CD4-positive, alpha-beta T cell treated with Interleukin-1 beta for 1 hour (primary cell): Measurements from ENCODE around the gene WHRN.

ENCODE experiments used
- DNase-seq, 2 donors: peaks; one replicate each; pipeline ENCODE4 v3.0.0-alpha.2; 2020 to 2022

The WHRN gene

GRCh38 chr9:114513055-114513958 lies 8.0 kb upstream of the WHRN start:
- no peak for DNase-seq

DNA sequence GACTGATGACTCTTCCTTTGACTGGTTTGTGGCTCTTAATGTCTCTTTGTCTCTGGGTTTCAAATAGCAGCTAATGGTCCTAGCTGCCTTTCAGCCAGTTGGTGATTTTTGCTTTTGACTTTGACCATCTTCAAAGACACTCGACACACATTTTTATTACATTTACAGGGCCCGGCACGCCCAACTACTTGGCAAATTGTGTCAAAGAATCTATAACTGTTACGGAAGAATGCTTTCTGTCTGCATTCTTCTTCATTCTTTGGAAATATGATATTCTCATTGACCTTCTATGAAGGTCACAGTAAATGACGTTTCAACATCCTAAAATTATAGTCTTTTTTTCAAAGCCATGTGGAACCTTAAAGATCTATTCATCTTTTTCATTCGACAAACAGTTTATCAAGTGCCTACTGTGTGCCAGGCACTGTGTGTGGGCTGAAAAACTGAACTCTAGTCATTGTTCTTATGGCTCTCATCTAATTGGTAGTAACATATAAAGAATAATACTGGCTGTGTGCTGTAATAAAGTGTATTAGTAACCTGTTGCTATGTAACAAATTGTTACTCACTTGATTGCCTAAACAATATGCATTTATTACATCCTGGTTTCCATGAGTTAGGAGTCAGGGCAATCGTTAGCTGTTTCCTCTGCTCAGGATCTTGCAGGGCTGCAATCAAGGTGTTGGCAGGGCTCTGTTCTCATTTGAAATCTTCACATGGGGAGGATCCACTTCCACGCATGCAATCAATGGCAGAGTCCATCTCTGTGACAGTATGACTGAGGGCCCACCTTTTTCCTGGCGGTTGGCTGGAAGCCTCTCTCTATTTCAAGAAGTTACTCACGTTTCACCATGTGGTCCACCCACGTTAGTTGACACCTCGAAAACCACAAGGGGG lies 7.0 kb upstream of the WHRN start:
- no peak for DNase-seq

DNA sequence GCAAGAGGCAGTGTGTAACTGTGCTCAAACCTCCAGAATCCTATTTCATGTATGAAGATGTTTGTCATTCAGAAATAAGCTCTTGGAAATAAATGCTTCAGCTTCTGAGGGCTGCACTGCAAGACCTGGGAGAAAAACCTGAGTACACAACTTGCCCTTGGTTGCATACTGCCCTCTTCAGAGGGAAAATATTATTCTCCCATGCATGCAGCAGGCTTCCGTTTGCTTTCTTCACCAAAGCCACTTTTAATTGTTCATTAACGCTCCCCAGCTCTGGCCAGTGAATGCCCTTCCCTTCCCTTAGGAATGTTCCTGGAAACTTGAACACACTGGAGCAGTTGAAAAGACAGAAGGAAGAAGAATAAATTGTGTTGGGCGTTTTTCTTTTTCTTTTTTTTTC lies 2.5 kb upstream of the WHRN start:
- peak; percentile 32 to 57 for DNase-seq

- no peak for DNase-seq
Measured at GRCh38 chr9:114506082-114506390, 763 bp upstream of the WHRN start.

DNA sequence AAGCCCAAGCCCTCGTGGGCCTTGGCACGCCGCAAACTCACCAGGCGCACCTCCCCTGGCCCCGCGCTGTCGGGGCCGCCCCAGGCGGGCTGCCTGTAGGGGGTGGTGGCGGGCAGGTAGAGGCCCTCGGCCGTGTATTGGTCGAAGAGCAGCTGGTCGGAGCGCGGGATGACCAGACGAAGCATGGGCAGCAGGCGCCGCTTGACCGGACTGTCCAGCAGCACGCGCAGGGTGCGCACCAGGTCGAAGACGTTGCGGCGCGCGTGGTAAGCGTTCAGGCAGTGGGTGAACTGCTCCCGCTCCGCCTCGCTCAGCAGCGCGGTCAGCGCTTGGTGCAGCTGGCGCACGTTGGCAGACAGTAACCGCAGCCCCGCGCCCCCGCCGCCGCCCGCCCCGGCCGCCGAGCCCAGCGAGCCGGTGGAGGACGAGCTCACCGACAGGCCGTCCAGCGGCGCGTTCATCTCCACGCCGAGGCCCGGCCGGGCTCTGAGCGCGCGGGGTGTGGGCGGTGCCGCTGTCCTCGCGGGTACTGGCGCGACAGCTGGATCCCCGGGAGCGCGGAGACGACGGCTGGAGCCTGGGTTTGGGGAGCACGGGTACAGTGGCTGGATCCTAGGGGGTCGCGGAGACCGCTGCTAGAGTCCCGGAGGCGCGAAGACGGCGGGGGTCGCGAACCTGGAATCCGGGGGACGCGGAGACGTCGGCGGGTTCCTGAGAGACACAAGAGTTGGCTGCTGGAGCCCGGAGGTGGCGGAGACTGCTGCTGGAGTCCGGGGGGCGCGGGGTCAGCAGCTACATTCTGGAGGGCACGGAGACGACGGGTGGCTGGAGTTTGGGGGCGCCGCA lies 709 bp downstream of the WHRN start:
- peak; percentile 48 to 51 for DNase-seq

DNA sequence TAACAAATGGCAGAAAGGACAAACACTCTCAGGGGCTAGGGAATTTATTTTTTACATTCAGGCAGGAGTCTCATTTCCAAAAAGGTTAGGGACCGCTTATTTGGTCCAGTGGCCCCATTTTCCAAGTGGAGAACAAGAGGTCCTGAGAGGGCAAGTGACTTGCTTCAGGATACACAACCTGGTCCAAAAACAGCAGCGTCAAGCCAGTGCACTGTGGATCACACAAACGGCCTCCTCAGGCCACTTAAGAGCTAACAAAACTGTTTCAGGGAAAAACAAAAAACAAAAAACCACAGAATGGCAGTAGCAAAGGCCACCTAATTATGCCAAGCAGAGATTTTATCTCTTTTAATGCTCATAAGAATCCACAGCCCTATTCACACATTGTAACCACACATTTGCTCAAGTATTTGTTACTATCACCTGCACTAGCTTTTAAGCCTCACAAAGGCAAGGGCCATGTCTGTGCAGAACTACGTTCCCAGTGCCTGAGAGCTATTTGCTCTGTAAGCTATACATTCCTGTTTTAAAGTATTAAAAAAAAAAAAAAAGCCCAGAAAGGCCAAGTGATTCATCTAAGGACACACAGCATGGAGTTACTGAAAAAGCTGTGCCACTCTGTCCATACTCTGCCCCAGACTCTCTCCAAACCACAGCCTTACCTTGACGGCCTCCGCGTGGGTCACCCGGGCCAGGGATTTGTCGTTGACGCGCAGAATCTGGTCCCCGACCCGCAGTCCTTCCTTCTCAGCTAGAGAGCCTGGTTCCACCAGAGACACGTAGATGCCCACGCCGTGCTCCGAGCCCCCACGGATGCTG lies 1.5 kb downstream of the WHRN start:
- peak in 1 of 2 donors; percentile 34 for DNase-seq

GRCh38 chr9:114503009-114503408 lies 2.3 kb downstream of the WHRN start:
- no peak for DNase-seq

DNA sequence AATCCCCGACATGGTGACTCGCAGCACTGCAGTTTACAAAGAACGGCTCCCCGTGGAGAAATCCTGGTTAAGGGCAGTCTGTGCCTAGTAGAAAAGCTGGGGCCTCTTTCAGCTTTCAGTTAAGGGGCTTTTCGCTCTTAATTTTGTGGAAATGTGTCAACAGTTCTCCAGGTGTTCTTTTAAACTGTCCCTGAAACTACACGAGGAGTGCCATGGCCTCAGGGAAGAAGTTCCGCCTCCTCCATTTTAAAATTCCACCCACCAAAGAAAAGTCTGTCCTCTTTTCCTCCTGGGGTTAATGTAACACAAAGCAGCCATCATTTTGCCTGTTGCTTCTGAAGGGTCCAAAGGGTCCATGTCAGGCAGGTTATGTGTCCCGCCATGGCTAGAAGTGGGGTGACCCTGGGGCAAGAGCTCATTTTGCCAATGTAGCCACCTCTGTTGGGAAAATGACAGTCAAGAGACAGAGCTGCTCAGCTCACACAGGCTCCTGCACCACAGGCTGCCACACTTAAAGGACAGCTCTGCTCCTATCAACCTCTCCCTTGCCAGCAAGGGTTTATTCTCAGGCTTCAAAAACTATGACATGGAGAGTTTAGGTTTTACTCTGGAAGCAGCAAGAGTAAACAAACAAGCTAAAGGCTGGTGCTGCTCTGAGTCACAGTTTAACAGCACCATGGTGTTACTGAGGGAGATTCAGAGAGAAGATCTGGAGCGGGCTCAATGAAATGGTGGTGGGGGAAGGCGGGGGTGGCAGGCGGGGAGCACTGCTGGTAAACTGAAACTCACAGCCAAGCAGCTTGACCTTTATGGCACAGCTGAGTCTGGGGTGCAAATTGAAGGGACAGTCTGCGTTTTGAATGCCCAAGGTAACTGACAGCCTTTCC lies 3.2 kb downstream of the WHRN start:
- no peak for DNase-seq

DNA sequence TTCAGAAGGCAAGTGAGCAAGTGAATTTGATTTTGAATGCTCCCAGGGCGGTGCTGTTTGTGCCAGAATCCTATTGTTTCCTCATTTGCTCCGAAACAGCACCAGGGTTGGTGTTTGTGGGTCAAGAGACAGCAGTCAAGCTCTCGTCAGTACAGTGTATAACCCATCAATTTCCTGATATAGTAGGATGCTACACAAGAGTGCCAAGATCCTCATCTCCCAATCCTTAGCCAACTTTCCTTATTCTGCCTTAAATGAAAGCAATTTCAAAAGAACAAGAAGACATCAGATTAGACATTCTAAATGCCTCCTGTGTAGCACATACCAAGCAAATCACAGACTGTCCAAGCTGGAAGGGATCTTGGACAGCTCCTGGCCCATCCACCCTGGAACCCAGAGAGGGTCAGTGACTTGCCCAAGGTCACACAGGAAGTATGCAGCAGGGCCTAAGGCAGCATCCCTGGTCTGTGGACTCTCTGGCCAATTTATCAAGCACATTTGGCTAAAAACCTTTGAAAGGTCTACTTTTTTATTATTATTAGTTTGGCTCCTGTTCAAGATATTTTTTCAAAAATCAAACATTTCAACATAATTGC lies 4.5 kb downstream of the WHRN start:
- DNase-seq = no peak

DNA sequence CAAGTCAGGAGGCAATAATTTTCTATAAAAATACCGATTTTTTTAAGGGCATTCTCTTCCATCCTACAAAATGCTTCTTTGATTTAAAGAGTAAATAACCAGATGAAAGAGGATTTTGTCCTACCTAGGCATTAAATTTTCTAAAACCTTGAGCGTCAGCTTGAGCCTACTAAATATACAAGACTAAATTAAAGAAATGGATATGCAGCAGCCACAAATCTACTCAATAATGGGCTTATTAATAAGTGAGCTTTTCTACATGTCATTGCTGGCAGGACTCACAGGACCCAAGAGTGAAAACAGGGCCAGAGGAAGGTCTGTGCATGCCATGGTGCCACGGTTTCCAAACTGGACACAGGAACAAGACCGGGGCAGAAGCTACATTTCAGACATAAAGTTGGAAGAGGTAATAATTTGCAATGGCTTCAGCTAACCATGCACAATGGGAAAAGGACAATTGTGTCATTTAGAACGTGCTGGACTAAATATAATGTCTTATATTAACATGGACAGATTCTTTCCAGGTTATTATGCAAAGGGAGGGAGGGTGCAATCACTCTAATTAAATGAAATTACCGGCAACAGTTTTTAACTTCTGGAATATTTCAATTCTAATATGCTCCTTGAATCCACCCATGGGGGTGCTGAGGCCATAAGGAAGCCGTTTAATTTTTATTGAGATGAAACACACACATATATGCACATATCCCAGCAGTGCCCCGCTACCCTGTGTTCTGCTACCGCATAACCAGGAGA lies 5.2 kb downstream of the WHRN start:
- no peak for DNase-seq

GRCh38 chr9:114499528-114499927 lies 5.7 kb downstream of the WHRN start:
- no peak for DNase-seq

- DNase-seq = no peak
Measured at GRCh38 chr9:114497727-114498382, 7.4 kb downstream of the WHRN start.

DNA sequence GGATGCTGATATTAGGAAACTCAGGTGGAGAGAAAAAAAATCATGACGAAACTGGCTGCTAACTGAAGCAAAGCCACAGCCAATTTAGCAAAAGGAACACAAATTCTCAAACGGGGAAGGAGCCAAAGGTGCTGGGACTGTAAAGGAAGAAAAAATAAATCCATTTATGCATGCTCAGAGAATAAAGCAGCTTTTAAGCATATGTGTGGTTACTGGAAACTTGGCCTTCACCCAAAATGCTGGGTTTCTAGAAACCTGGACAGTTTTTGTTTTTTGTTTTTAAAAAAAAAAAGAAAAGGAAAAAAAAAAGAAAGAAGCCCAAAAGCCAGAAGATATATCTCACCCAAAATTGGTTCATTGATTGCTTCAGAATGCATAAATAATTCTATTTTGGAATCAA lies 8.0 kb downstream of the WHRN start:
- DNase-seq = no peak

- DNase-seq = no peak
Measured at GRCh38 chr9:114496011-114496410, 9.3 kb downstream of the WHRN start.

DNA sequence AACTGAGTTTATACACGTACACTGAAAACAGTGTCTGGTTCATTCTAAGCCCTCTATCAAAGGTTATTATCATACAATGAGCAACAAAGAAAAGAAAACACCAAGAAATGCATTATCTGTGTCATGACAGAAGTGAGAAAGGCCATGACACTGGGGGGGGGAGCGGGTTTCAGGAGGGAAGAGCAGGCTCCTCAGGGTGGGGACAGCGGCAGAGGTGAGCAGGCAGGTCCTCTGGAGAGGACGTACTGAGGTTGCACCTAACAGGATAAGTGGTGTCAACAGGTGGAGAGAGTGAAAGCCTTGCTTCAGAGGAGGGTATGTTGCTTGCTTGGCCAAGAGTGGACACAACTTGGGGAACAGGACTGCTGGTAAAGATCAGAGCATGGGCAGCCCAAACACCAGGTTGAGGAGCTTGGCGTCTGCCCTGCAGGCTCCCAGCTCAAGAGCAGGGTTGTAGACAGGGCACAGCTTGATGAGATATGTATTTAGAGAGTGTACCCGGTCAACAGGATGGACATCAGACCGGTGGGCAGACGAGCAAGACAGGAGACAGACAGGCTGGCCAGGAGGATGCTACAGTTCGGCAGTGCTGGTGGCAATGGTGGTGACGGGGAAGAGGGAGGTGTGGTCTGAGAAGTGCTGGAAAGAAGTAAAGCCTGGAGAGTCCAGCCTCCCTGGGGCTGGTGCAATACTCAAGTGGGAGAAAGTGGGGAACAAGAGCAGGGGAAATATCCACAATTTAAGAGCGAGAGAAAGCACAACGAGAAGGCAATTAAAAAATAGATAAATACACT lies 10.3 kb downstream of the WHRN start:
- DNase-seq = no peak

DNA sequence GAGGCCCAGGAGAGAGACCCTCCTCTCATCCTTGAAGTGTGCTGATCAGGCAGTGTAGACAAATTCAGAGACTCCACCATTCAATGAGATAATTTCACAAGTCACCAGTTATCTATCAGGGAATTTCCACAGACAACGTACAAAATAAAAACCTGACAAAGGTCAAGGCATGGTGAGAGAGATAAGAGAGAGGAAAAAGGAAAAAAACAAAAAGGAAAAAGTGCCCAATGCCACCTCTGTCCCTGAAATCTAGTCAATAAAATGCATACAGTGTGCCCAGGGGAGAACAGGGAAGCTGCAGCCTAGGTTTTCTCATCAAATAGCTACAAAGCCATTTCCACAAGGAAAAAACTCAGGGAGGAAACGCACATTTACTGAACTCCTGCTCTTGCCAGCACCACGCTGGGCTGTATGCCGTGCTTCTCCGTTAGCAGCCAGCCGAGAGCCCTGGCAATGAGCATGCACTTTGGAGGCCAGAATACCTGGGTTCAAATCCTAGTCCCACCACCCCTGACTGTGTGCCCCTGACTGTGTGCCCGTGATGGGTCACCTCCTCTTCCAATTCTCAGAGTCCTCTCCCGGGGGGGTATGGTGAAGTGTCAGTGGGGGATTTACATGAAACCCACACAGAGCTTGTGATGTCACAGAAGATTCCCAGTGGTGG lies 11.6 kb downstream of the WHRN start:
- DNase-seq = no peak

DNA sequence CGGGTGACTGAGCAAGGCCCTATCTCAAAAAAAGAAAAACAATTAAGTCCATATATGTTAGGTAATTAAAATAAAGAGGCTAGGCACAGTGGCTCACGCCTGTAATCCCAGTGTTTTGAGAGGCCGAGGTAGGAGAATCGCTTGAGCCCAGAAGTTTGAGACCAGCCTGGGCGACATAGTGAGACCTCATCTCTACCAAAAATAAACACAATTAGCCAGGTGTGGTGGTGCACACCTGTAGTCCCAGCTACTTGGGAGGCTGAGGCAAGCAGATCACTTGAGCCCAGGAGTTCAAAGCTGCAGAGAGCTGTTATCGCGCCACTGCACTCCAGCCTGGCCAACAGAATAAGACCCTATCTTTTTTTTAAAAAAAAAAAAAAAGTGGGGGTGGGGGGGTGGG lies 12.3 kb downstream of the WHRN start:
- no peak for DNase-seq

- DNase-seq = no peak
Measured at GRCh38 chr9:114491430-114492003, 13.8 kb downstream of the WHRN start.
